Activated T-cell treated with anti-CD3 and anti-CD28 coated beads, Interleukin-2, amount 50 U/mL, for 24 hours (primary cell): ENCODE data around the gene PEX26.

Experiments used
- DNase-seq: peaks from one replicate; pipeline ENCODE4 v3.0.0-alpha.2; 2020
- H3K27ac Mint-ChIP-seq: 2 replicates; pipeline ENCODE4 v1.8.0; 2020; ENCODE audit warnings: mild to moderate bottlenecking, mixed read lengths
- H3K27me3 Mint-ChIP-seq: 2 replicates; pipeline ENCODE4 v1.8.0; 2020; ENCODE audit warnings: mixed read lengths
- H3K36me3 Mint-ChIP-seq: 2 replicates; pipeline ENCODE4 v1.8.0; 2020; ENCODE audit warnings: low read depth, mixed read lengths
- H3K4me1 Mint-ChIP-seq: 2 replicates; pipeline ENCODE4 v1.8.0; 2020; ENCODE audit warnings: low read depth, mixed read lengths
- H3K4me3 Mint-ChIP-seq: 2 replicates; pipeline ENCODE4 v1.8.0; 2020; ENCODE audit warnings: mild to moderate bottlenecking, moderate library complexity, mixed read lengths
- H3K9me3 Mint-ChIP-seq: 2 replicates; pipeline ENCODE4 v1.8.0; 2020; ENCODE audit warnings: mixed read lengths

PEX26 gene

GRCh38 chr22:18110194-18110953, 32.6 kb downstream of the PEX26 start, which contains the start of gene TUBA8:
Gene TUBA8, plus strand, starts transcription at chr22:18110809. Its CDS starts 57 bp downstream, at chr22:18110866.
- H3K27me3 Mint-ChIP-seq, result peaks cover 63% of the 10 kb centered on the region
- peak within 1 kb of the TSS; percentile 68 for H3K4me3 Mint-ChIP-seq
- no peak within 1 kb of the TSS for H3K27ac Mint-ChIP-seq
- peaks cover 52% of the 10 kb centered on the region for H3K4me1 Mint-ChIP-seq
- DNase-seq, result peak; percentile 58
- peaks cover 13% of the 10 kb centered on the region for H3K36me3 Mint-ChIP-seq
- H3K9me3 Mint-ChIP-seq, result peaks cover 17% of the 10 kb centered on the region

- DNase-seq, result no peak
- Mint-ChIP-seq H3K27ac (no peak overlapping the region), H3K4me3 (peak overlapping the region; percentile 58)
Measured at GRCh38 chr22:18110954-18111758, 33.4 kb downstream of the PEX26 start.

GRCh38 chr22:18111759-18112330, 34.1 kb downstream of the PEX26 start:
- Mint-ChIP-seq H3K4me3 (no peak overlapping the region), H3K4me1 (peaks cover 41% of the 10 kb centered on the region), H3K27ac (no peak overlapping the region), H3K9me3 (peaks cover 10% of the 10 kb centered on the region), H3K36me3 (peaks cover 8% of the 10 kb centered on the region), H3K27me3 (peaks cover 63% of the 10 kb centered on the region)
- DNase-seq, result no peak

More at GRCh38 chr22:18110954-18111758, 33.4 kb downstream of the PEX26 start:
- Mint-ChIP-seq H3K36me3 (peaks cover 8% of the 10 kb centered on the region), H3K27me3 (peaks cover 63% of the 10 kb centered on the region), H3K9me3 (peaks cover 10% of the 10 kb centered on the region), H3K4me1 (peaks cover 45% of the 10 kb centered on the region)

GRCh38 chr22:18112440-18112839, 34.6 kb downstream of the PEX26 start:
- Mint-ChIP-seq H3K27me3 (peaks cover 59% of the 10 kb centered on the region), H3K4me1 (peaks cover 36% of the 10 kb centered on the region), H3K27ac (no peak overlapping the region), H3K36me3 (peaks cover 3% of the 10 kb centered on the region), H3K4me3 (no peak overlapping the region), H3K9me3 (peaks cover 7% of the 10 kb centered on the region)
- DNase-seq, result no peak

- H3K4me3 Mint-ChIP-seq, result no peak overlapping the region
- peaks cover 27% of the 10 kb centered on the region for H3K4me1 Mint-ChIP-seq
- no peak overlapping the region for H3K27ac Mint-ChIP-seq
- no peak for DNase-seq
- no peaks in the 10 kb centered on the region for H3K9me3 Mint-ChIP-seq
- peaks cover 49% of the 10 kb centered on the region for H3K27me3 Mint-ChIP-seq
- H3K36me3 Mint-ChIP-seq, result no peaks in the 10 kb centered on the region
Measured at GRCh38 chr22:18113680-18114394, 36.0 kb downstream of the PEX26 start.

- H3K4me1 Mint-ChIP-seq, result peaks cover 29% of the 10 kb centered on the region
- H3K27ac Mint-ChIP-seq, result no peak overlapping the region
- no peak overlapping the region for H3K4me3 Mint-ChIP-seq
- no peaks in the 10 kb centered on the region for H3K9me3 Mint-ChIP-seq
- peaks cover 44% of the 10 kb centered on the region for H3K27me3 Mint-ChIP-seq
- no peaks in the 10 kb centered on the region for H3K36me3 Mint-ChIP-seq
- DNase-seq, result no peak
Measured at GRCh38 chr22:18114495-18114894, 36.7 kb downstream of the PEX26 start.

- no peaks in the 10 kb centered on the region for H3K9me3 Mint-ChIP-seq
- H3K36me3 Mint-ChIP-seq, result no peaks in the 10 kb centered on the region
- H3K27ac Mint-ChIP-seq, result no peak overlapping the region
- H3K4me3 Mint-ChIP-seq, result no peak overlapping the region
- peaks cover 38% of the 10 kb centered on the region for H3K27me3 Mint-ChIP-seq
- DNase-seq, result no peak
- peaks cover 29% of the 10 kb centered on the region for H3K4me1 Mint-ChIP-seq
Measured at GRCh38 chr22:18114976-18115652, 37.3 kb downstream of the PEX26 start.

GRCh38 chr22:18115906-18116371, 38.1 kb downstream of the PEX26 start:
- no peak overlapping the region for H3K27ac Mint-ChIP-seq
- H3K36me3 Mint-ChIP-seq, result no peaks in the 10 kb centered on the region
- peaks cover 32% of the 10 kb centered on the region for H3K27me3 Mint-ChIP-seq
- no peaks in the 10 kb centered on the region for H3K9me3 Mint-ChIP-seq
- H3K4me3 Mint-ChIP-seq, result no peak overlapping the region
- H3K4me1 Mint-ChIP-seq, result peaks cover 25% of the 10 kb centered on the region
- no peak for DNase-seq

- Mint-ChIP-seq H3K4me3 (no peak overlapping the region), H3K27me3 (peaks cover 25% of the 10 kb centered on the region), H3K9me3 (no peaks in the 10 kb centered on the region)
Measured at GRCh38 chr22:18116634-18117033, 38.8 kb downstream of the PEX26 start.

GRCh38 chr22:18118345-18118915, 40.6 kb downstream of the PEX26 start:
- peaks cover 10% of the 10 kb centered on the region for H3K27me3 Mint-ChIP-seq
- DNase-seq, result no peak
- no peaks in the 10 kb centered on the region for H3K36me3 Mint-ChIP-seq
- H3K4me3 Mint-ChIP-seq, result no peak overlapping the region
- H3K9me3 Mint-ChIP-seq, result no peaks in the 10 kb centered on the region
- H3K4me1 Mint-ChIP-seq, result peaks cover 23% of the 10 kb centered on the region
- H3K27ac Mint-ChIP-seq, result no peak overlapping the region

More at GRCh38 chr22:18116634-18117033, 38.8 kb downstream of the PEX26 start:
- Mint-ChIP-seq H3K27ac (no peak overlapping the region), H3K36me3 (no peaks in the 10 kb centered on the region), H3K4me1 (peaks cover 23% of the 10 kb centered on the region)
- DNase-seq, result no peak

- H3K4me3 Mint-ChIP-seq, result no peak overlapping the region
- peaks cover 11% of the 10 kb centered on the region for H3K4me1 Mint-ChIP-seq
- no peak for DNase-seq
- no peak overlapping the region for H3K27ac Mint-ChIP-seq
- H3K27me3 Mint-ChIP-seq, result peaks cover under 1% of the 10 kb centered on the region
- no peaks in the 10 kb centered on the region for H3K36me3 Mint-ChIP-seq
- no peaks in the 10 kb centered on the region for H3K9me3 Mint-ChIP-seq
Measured at GRCh38 chr22:18119409-18120110, 41.8 kb downstream of the PEX26 start.

GRCh38 chr22:18120857-18121256, 43.1 kb downstream of the PEX26 start:
- Mint-ChIP-seq H3K9me3 (no peaks in the 10 kb centered on the region), H3K27ac (no peak overlapping the region), H3K4me1 (peaks cover 11% of the 10 kb centered on the region), H3K4me3 (no peak overlapping the region), H3K27me3 (no peaks in the 10 kb centered on the region), H3K36me3 (peaks cover 1% of the 10 kb centered on the region)
- no peak for DNase-seq

- H3K4me3 Mint-ChIP-seq, result no peak overlapping the region
- no peaks in the 10 kb centered on the region for H3K9me3 Mint-ChIP-seq
- peak; percentile 21 for DNase-seq
- H3K36me3 Mint-ChIP-seq, result peaks cover 5% of the 10 kb centered on the region
- peaks cover 11% of the 10 kb centered on the region for H3K4me1 Mint-ChIP-seq
- no peak overlapping the region for H3K27ac Mint-ChIP-seq
- no peaks in the 10 kb centered on the region for H3K27me3 Mint-ChIP-seq
Measured at GRCh38 chr22:18121506-18121905, 43.7 kb downstream of the PEX26 start.
